Neural cell (in vitro differentiated cells): ENCODE data around the gene PHPT1. TPM values are rescaled to one million over a fixed set of nuclear protein-coding genes. Genes with fewer than 3 reads are reported as not detected.

ENCODE experiments used
- H2AFZ ChIP-seq: fragments of 200-600, 300-800 bp; sonication (generic), shearing (Covaris generic); 2 replicates; pipeline ENCODE4 v1.6.0; 2014; ENCODE audit warnings: low read depth, mild to moderate bottlenecking, antibody characterized with exemption, low read length, moderate library complexity
- H3F3A ChIP-seq: fragments of 200-600 bp; shearing (Covaris generic); 2 replicates; pipeline ENCODE4 v1.6.1; 2016; ENCODE audit warnings: mild to moderate bottlenecking, moderate library complexity, mixed read lengths, antibody characterized with exemption, low read length; ENCODE audit not compliant: insufficient read depth, poor library complexity, severe bottlenecking
- H3K27ac ChIP-seq: fragments of 200-600, 300-800 bp; sonication (generic), shearing (Covaris generic); 2 replicates; pipeline ENCODE4 v1.5.1; 2014; ENCODE audit warnings: mild to moderate bottlenecking, low read length, moderate library complexity
- H3K27me3 ChIP-seq: fragments of 300-800, 200-600 bp; sonication (generic), shearing (Covaris generic); 2 replicates; pipeline ENCODE4 v1.6.0; 2014; ENCODE audit warnings: mild to moderate bottlenecking, low read depth, low read length, moderate library complexity; ENCODE audit not compliant: insufficient read depth
- H3K36me3 ChIP-seq: fragments of 300-800, 200-600 bp; sonication (generic), shearing (Covaris generic); 2 replicates; pipeline ENCODE4 v1.5.1; 2014; ENCODE audit warnings: mild to moderate bottlenecking, antibody characterized with exemption, low read length, moderate library complexity; ENCODE audit not compliant: insufficient read depth
- H3K4me2 ChIP-seq: fragments of 300-800, 200-600 bp; sonication (generic), shearing (Covaris generic); 2 replicates; pipeline ENCODE4 v1.6.0; 2014; ENCODE audit warnings: mild to moderate bottlenecking, low read length
- H3K4me3 ChIP-seq: fragments of 300-800, 200-600 bp; sonication (generic), shearing (Covaris generic); 2 replicates; pipeline ENCODE4 v1.5.1; 2014; ENCODE audit warnings: mild to moderate bottlenecking, low read length, moderate library complexity
- H3K79me2 ChIP-seq: fragments of 200-600 bp; shearing (Covaris generic); replicated peaks from 2 replicates; pipeline ENCODE4 v1.6.0; 2014; ENCODE audit warnings: mild to moderate bottlenecking, low read length, moderate library complexity; ENCODE audit not compliant: insufficient read depth
- H3K9ac ChIP-seq: fragments of 300-800, 200-600 bp; sonication (generic), shearing (Covaris generic); 2 replicates; pipeline ENCODE4 v1.6.1; 2016; ENCODE audit warnings: mild to moderate bottlenecking, low read length, mixed read lengths
- H3K9me2 ChIP-seq: fragments of 200-600 bp; shearing (Covaris generic); 2 replicates; pipeline ENCODE4 v1.6.1; 2016; ENCODE audit warnings: mild to moderate bottlenecking, low read length, mixed read lengths; ENCODE audit not compliant: insufficient read depth
- H3K9me3 ChIP-seq: fragments of 200-600, 300-800 bp; sonication (generic), shearing (Covaris generic); 2 replicates; pipeline ENCODE4 v1.6.1; 2016; ENCODE audit warnings: mild to moderate bottlenecking, mixed run types, low read length, moderate library complexity, mixed read lengths
- H4K20me1 ChIP-seq: fragments of 200-600 bp; shearing (Covaris generic); 2 replicates; pipeline ENCODE4 v1.6.1; 2016; ENCODE audit warnings: mild to moderate bottlenecking, mixed run types; ENCODE audit not compliant: insufficient read depth
- CTCF ChIP-seq: fragments of 450-650 bp; IDR thresholded peaks from 2 replicates; pipeline ENCODE4 v1.5.1; 2014; ENCODE audit warnings: antibody characterized with exemption, mild to moderate bottlenecking, moderate library complexity; ENCODE audit not compliant: poor library complexity, severe bottlenecking
- EP300 ChIP-seq: fragments of 450-650 bp; conservative IDR thresholded peaks from 2 replicates; pipeline ENCODE4 v1.6.1; 2014; ENCODE audit warnings: antibody characterized with exemption, mild to moderate bottlenecking, moderate library complexity; ENCODE audit not compliant: poor library complexity, severe bottlenecking
- EZH2 ChIP-seq: fragments of 200-600, 300-800 bp; shearing (Covaris generic), sonication (generic); IDR thresholded peaks from 2 replicates; pipeline ENCODE4 v1.6.1; 2014; ENCODE audit warnings: antibody characterized with exemption, low read length, borderline replicate concordance, mild to moderate bottlenecking; ENCODE audit not compliant: insufficient read depth, poor library complexity, severe bottlenecking
- MXI1 ChIP-seq: fragments of 450-650 bp; conservative IDR thresholded peaks from 2 replicates; pipeline ENCODE4 v1.6.1; 2014; ENCODE audit warnings: antibody characterized with exemption, mild to moderate bottlenecking; ENCODE audit not compliant: poor library complexity, severe bottlenecking
- POLR2AphosphoS5 ChIP-seq: IDR thresholded peaks from 2 replicates; pipeline ENCODE4 v1.6.1; 2012
- RAD21 ChIP-seq: fragments of 450-650 bp; conservative IDR thresholded peaks from 2 replicates; pipeline ENCODE4 v1.6.1; 2014; ENCODE audit warnings: antibody characterized with exemption, mild to moderate bottlenecking, moderate library complexity
- REST ChIP-seq: IDR thresholded peaks from 2 replicates; pipeline ENCODE4 v1.6.1; 2012; ENCODE audit warnings: borderline replicate concordance
- SMC3 ChIP-seq: fragments of 450-650 bp; conservative IDR thresholded peaks from 2 replicates; pipeline ENCODE4 v1.6.1; 2014; ENCODE audit warnings: antibody characterized with exemption, mild to moderate bottlenecking, moderate library complexity; ENCODE audit not compliant: poor library complexity
- TAF1 ChIP-seq: IDR thresholded peaks from 2 replicates; pipeline ENCODE4 v1.6.1; 2012; ENCODE audit warnings: low read depth
- polyA plus RNA-seq: library from polyadenylated mRNA; depleted of rRNA; stranded (reverse); fragments of >200 nt; gene quantifications from 2 replicates; pipeline ENCODE4 v1.2.3, GENCODE V29; 2014

The PHPT1 gene
- polyA plus RNA-seq, 1 donor from 2014 or later: 279 TPM

GRCh38 chr9:136845465-136846260, 3.5 kb upstream of the PHPT1 start:
- Histone ChIP-seq H3K4me3 (no peak overlapping the region), H4K20me1 (no peaks in the 10 kb centered on the region), H3K9me2 (no peaks in the 10 kb centered on the region), H3K79me2 (no peaks in the 10 kb centered on the region), H3K27me3 (no peaks in the 10 kb centered on the region), H3K9ac (no peak overlapping the region), H3K9me3 (no peaks in the 10 kb centered on the region), H3K27ac (no peak overlapping the region), H3K4me2 (no peak overlapping the region), H2AFZ (no peak overlapping the region), H3F3A (no peaks in the 10 kb centered on the region), H3K36me3 (no peaks in the 10 kb centered on the region)
- no peak for TF ChIP-seq REST
- TF ChIP-seq MXI1: no peak
- no peak for TF ChIP-seq POLR2AphosphoS5
- no peak for TF ChIP-seq EZH2
- TF ChIP-seq EP300: no peak
- no peak for TF ChIP-seq TAF1
- TF ChIP-seq RAD21: no peak
- no peak for TF ChIP-seq CTCF
- no peak for TF ChIP-seq SMC3

GRCh38 chr9:136846376-136847087, 2.7 kb upstream of the PHPT1 start:
- no peaks in the 10 kb centered on the region for H3F3A ChIP-seq
- no peak overlapping the region for H3K9ac ChIP-seq
- no peak overlapping the region for H3K4me3 ChIP-seq
- TF ChIP-seq TAF1 (no peak), MXI1 (no peak)
- H3K27ac ChIP-seq: no peak overlapping the region
- H3K4me2 ChIP-seq: no peak overlapping the region
- no peaks in the 10 kb centered on the region for H3K27me3 ChIP-seq
- no peaks in the 10 kb centered on the region for H3K36me3 ChIP-seq
- no peaks in the 10 kb centered on the region for H3K9me3 ChIP-seq
- H4K20me1 ChIP-seq: no peaks in the 10 kb centered on the region
- no peak overlapping the region for H2AFZ ChIP-seq
- H3K9me2 ChIP-seq: no peaks in the 10 kb centered on the region
- H3K79me2 ChIP-seq: no peaks in the 10 kb centered on the region
